GM12878 (cell line): ENCODE results near the gene ZNF641. TPM values are rescaled to one million over a fixed set of nuclear protein-coding genes. Genes with fewer than 3 reads are reported as not detected.

Experiments used
- ATAC-seq: fragments of 200-7000 bp; cut with Tn5 transposase; 3 replicates; pipeline ENCODE4 v1.9.1; 2020; ENCODE audit warnings: mild to moderate bottlenecking, moderate library complexity
- BruUV-seq: library from RNA; stranded (reverse); fragments of 400-500 nt; replicated peaks from 2 replicates; lab custom pipeline; 2021; lab: Mats Ljungman, UMichigan
- CTCF ChIA-PET: fragments of 300-600 bp; sonication (Branson Sonifier 250); formaldehyde crosslinking; extraction: SDS; loops from one replicate; lab custom pipeline; 2021; ENCODE audit warnings: inconsistent platforms; lab: Yijun Ruan, JAX
- POLR2A ChIA-PET: fragments of 350-600 bp; formaldehyde crosslinking; extraction: SDS; loops from one replicate; lab custom pipeline; 2021; ENCODE audit warnings: inconsistent platforms; lab: Charles Lee
- RAD21 ChIA-PET: fragments of 300-600 bp; sonication (Branson Sonifier 250); formaldehyde crosslinking; loops from one replicate; lab custom pipeline; 2023; ENCODE audit warnings: antibody characterized with exemption; ENCODE audit not compliant: unreplicated experiment; lab: Charles Lee
- SMC1A ChIA-PET: fragments of 300-600 bp; sonication (Branson Sonifier 250); formaldehyde crosslinking; loops from one replicate; lab custom pipeline; 2023; ENCODE audit not compliant: unreplicated experiment, uncharacterized antibody; lab: Charles Lee
- DNase-seq: peaks from one replicate; pipeline ENCODE4 v3.0.0-alpha.2; 2011; ENCODE audit warnings: low read depth, low spot score
- FAIRE-seq: peaks from 3 replicates; lab custom pipeline; 2011; peaks lifted over from hg19 to GRCh38; lab: Jason Lieb, UNC
- H2AFZ ChIP-seq: 2 replicates; pipeline ENCODE4 v1.6.0; 2011; ENCODE audit warnings: low read depth, low read length, control low read depth; ENCODE audit not compliant: control insufficient read depth
- H3K27ac ChIP-seq: 2 replicates; pipeline ENCODE4 v1.5.1; 2011; ENCODE audit warnings: control low read depth; ENCODE audit not compliant: control insufficient read depth, insufficient read depth
- H3K27me3 ChIP-seq, 2 experiments: replicated peaks in 1 of 2; 2 replicates each; pipeline versions ENCODE4 v1.6.0 to v1.6.1; 2011; ENCODE audit warnings: low read length in 1 of 2; ENCODE audit not compliant: control insufficient read depth in 2 of 2, insufficient read depth in 2 of 2
- H3K36me3 ChIP-seq, 2 experiments: 2 replicates each; pipeline ENCODE4 v1.5.1; 2011; ENCODE audit warnings: low read length in 1 of 2; ENCODE audit not compliant: control insufficient read depth in 2 of 2, insufficient read depth in 2 of 2
- H3K4me1 ChIP-seq: 2 replicates; pipeline ENCODE4 v1.6.1; 2011; ENCODE audit warnings: mild to moderate bottlenecking, low read length, moderate library complexity, mixed read lengths; ENCODE audit not compliant: control insufficient read depth, insufficient read depth
- H3K4me2 ChIP-seq: 2 replicates; pipeline ENCODE4 v1.6.0; 2011; ENCODE audit warnings: control low read depth; ENCODE audit not compliant: control insufficient read depth, insufficient read depth
- H3K4me3 ChIP-seq: fragments of 200-600 bp; sonication (generic); 2 replicates; pipeline ENCODE4 v1.5.1; 2016
- H3K79me2 ChIP-seq: 2 replicates; pipeline ENCODE4 v1.6.0; 2011; ENCODE audit warnings: low read length; ENCODE audit not compliant: control insufficient read depth, insufficient read depth
- H3K9ac ChIP-seq: 2 replicates; pipeline ENCODE4 v1.8.0; 2011; ENCODE audit warnings: low read length, control low read depth, mixed read lengths; ENCODE audit not compliant: control insufficient read depth, insufficient read depth
- H3K9me3 ChIP-seq: replicated peaks from 3 replicates; pipeline ENCODE4 v1.5.1; 2011; ENCODE audit warnings: mild to moderate bottlenecking, low read length; ENCODE audit not compliant: control insufficient read depth, insufficient read depth
- H4K20me1 ChIP-seq: 2 replicates; pipeline ENCODE4 v1.6.0; 2011; ENCODE audit not compliant: control insufficient read depth, insufficient read depth
- BCL11A ChIP-seq: IDR thresholded peaks from 2 replicates; pipeline ENCODE4 v1.6.1; 2011; ENCODE audit warnings: low read depth, low read length
- CBX5 ChIP-seq: sonication (generic); IDR thresholded peaks from 2 replicates; pipeline ENCODE4 v1.6.1; 2016; ENCODE audit warnings: low read depth, moderate library complexity, mild to moderate bottlenecking, inconsistent platforms
- IRF4 ChIP-seq: IDR thresholded peaks from 2 replicates; pipeline ENCODE4 v1.6.1; 2011; ENCODE audit warnings: low read depth, low read length
- SMAD5 ChIP-seq: IDR thresholded peaks from 2 replicates; pipeline ENCODE4 v1.6.1; 2016; ENCODE audit warnings: antibody characterized with exemption, low read depth
- ZBTB4 ChIP-seq: fragments of 450-650 bp; formaldehyde crosslinking; IDR thresholded peaks from 2 replicates; pipeline ENCODE4 v1.4.0; 2022; ENCODE audit warnings: mild to moderate bottlenecking, moderate library complexity
- ZNF274 ChIP-seq: IDR thresholded peaks from one replicate; pipeline ENCODE4 v1.8.0; 2011; ENCODE audit not compliant: insufficient read length, insufficient read depth
- WGBS: methylation state at CpG from one replicate; pipeline ENCODE4 v1.1.6; 2016; ENCODE audit warnings: low lambda C conversion rate; ENCODE audit not compliant: insufficient replicate concordance, insufficient coverage; ENCODE audit errors: missing lambda C conversion rate; 5-methylcytosine and 5-hydroxymethylcytosine counted together
- in situ Hi-C: fragments of 300-500 bp; cut with MboI; formaldehyde crosslinking; loops from 9 replicates; pipeline ENCODE4 v1.14.3; 2018; ENCODE audit warnings: mixed read lengths
- intact Hi-C: fragments of 100-400 bp; cut with micrococcal nuclease; formaldehyde crosslinking; loops from one replicate; pipeline ENCODE4 v1.14.2; 2022; ENCODE audit not compliant: unreplicated experiment
- polyA plus RNA-seq, 11 experiments: library from polyadenylated mRNA; depleted of rRNA in 4 of 11; unstranded in 6 of 11; stranded (reverse) in 5 of 11; fragments of >200 nt; fragmentation: Nextera tagmentation in 4 of 11; fragmentation: Illumina TruSeq in 1 of 11; extraction: Ambion mirVana in 4 of 11; extraction: Trizol in 1 of 11; gene quantifications; 1 replicate in 1 of 11; 2 replicates in 10 of 11; pipeline versions ENCODE4 v1.2.1 to v1.2.3, GENCODE V29; 2011 to 2016; ENCODE audit warnings: inconsistent platforms in 2 of 11, missing spikeins in 2 of 11, low read depth in 1 of 11
- total RNA-seq, 4 experiments: library from RNA; depleted of rRNA in 3 of 4; stranded (reverse); fragments of >200 nt in 3 of 4; fragmentation: Illumina TruSeq in 1 of 4; extraction: Trizol in 1 of 4; gene quantifications; 2 replicates each; pipeline versions ENCODE4 v1.2.1 to v1.2.3, GENCODE V29; 2013 to 2021

Gene ZNF641
- total and polyA plus RNA-seq, 10 of the 15 experiments (the other 5 are each of a cell fraction or from before 2014, with no cell fraction given) = 1.1 to 10.3 (median 6.3) TPM

GRCh38 chr12:48342980-48343379 is 7.7 kb downstream of the ZNF641 start:
- intact Hi-C loops = no loop called here
- H3K27me3 ChIP-seq = no peaks in the 10 kb centered on the region
- 96% methylated on average over 8 of the region's 8 CpGs for WGBS
- no peaks in the 10 kb centered on the region for H3K4me1 ChIP-seq
- TF ChIP-seq IRF4 = no peak
- no peak for TF ChIP-seq ZNF274
- TF ChIP-seq SMAD5 = no peak
- no peak for TF ChIP-seq CBX5
- TF ChIP-seq BCL11A = no peak
- TF ChIP-seq ZBTB4 (CRISPR knock-in tag) = no peak
- TF ChIP-seq, all 136 proteins: peak for 0
- BruUV-seq = no TSS peak
- RAD21 ChIA-PET = no interaction called here
- in situ Hi-C loops = no loop called here
- Histone ChIP-seq H3K36me3 (peaks cover 4 to 6% of the 10 kb centered on the region in 2 experiments; a peak in 3 of 4 replicates), H3K4me3 (no peak overlapping the region), H3K79me2 (no peaks in the 10 kb centered on the region), H4K20me1 (no peaks in the 10 kb centered on the region), H3K9ac (no peak overlapping the region), H3K9me3 (no peaks in the 10 kb centered on the region), H3K27ac (no peak overlapping the region), H3K4me2 (no peak overlapping the region), H2AFZ (no peak overlapping the region)
- no peak for ATAC-seq
- DNase-seq = no peak
- CTCF ChIA-PET = no interaction called here
- POLR2A ChIA-PET = no interaction called here
- FAIRE-seq = no peak
- SMC1A ChIA-PET = no interaction called here
